Stimulated activated CD4-positive, alpha-beta T cell treated with anti-CD3 and anti-CD28 coated beads, TNF-alpha, amount 100 ng/mL, for 4 hours (primary cell): ENCODE results near the gene SMYD3.

Experiments used
- DNase-seq, 3 experiments: peaks; one replicate each; pipeline ENCODE4 v3.0.0-alpha.2; 2020; ENCODE audit warnings: low read depth in 3 of 3

Gene SMYD3

GRCh38 chr1:246147524-246148461 lies 359.3 kb downstream of the SMYD3 start:
- no peak for DNase-seq

GRCh38 chr1:246146804-246147523 lies 360.1 kb downstream of the SMYD3 start:
- no peak for DNase-seq

DNA sequence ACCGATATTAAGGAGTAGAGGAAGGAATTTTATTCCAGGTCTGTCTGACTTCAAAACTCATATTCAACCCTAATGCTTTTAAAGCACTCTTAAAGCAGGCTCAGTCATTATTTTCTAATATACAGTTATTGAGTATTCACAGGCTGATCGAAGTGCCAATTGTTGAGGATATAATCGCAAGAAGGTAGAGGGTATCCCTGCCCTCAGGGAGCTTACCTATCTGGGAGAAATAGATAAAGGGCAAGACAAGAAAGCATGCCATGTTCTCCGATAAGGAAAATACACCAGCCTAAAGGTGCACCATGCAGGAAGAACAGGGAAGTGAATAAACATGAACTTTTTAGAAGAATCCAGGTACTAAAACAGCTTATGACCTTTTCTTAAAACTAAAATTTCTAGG lies 361.2 kb downstream of the SMYD3 start:
- no peak for DNase-seq

GRCh38 chr1:246144931-246145330 lies 362.1 kb downstream of the SMYD3 start:
- no peak for DNase-seq

DNA sequence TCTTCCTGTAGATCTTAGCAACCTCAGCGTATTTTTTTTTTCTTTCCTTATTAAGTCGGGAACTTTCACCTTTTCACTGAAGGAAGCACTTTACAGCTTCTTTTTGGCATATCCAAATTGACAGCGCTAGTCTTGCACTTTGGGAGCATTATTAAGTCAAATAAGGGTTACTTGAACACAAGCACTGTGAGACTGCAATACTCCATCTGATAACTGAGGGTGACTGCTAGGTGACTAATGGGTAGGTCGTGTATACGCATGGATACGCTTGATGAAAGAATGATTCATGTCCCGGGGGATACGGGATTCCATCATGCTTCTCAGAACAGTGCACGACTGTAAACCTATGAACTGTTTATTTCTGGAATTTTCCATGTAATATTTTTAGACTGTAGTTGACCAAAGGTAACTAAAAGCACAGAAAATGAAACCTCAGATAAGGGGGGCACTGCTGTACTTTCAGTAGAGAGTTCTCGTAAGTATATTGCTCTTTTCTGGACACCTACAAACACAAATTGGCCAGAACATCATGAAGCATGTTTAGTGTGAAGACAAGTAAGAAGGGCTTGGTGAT lies 364.7 kb downstream of the SMYD3 start:
- DNase-seq = no peak

DNA sequence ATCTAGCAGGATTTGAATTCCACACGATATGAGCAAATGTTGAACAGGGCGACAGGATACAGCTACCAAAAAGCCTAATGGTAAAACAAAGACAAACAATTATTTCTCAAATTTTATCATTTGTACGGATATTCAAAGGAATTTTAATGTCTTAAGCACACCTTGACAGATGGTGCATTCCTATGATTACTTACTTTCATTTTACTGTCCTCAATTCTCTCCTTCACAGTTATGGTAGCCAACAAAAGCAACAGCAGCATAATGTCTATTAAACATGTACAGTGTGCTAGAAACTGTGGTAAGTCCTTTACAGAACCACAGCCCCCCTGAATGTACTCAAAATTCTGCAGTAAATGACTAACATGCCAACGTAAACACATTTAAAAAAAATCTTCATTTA lies 365.8 kb downstream of the SMYD3 start:
- DNase-seq = no peak

DNA sequence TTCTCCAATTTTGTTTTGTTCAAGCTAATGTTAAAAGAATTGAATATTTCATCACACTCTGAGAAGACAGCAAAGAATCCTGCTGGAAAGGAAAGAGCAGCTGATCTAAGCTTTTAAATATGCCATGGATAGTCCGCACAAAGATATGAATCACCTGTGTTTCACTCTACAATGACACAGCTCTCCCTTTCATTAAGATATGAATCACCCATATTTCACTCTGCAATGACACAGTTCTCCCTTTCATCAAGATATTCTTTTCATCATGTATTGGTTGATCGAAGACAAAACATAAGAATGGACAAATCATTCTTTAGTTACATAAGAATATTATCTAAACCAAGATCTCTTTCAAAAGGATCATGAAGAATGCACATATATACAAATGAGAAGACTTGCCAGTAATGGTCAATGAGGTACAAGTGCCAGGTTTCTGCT lies 367.3 kb downstream of the SMYD3 start:
- no peak for DNase-seq

DNA sequence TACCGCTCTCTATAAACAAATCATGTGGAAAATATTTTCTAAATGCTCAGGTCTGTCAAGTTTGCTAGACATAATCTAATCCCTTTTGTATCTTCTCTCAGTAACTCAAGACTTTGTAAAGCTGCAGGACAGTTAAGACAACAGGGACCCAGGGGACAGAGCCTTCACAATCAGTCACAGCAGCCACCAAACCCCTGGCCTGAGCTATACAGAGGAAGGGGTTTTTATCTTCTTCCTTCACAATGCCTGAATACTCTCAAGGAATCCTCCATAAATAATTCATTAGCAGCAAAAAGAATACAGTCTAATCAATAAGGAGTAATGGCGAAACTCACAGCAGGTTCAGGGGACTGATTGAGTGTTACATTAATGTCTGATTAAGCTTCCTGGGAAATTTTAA lies 368.3 kb downstream of the SMYD3 start:
- no peak for DNase-seq

DNA sequence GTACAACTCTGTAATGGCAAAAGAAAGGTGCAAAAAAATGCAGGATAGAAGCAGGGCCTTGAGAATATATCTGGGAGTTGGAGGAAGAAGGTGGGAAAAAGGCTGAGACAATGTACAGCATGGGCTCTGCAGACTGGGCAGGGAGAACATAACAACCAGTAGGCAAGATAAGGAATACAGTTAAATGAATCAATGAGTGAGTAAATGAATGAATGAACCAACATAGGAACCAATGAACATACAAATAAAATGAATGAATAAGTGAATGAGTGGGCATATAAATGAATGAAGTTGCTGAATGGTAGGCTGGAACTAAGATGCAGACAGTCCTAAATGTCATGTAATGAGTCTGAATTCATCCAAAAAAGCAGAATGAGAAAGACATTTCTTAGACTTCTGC lies 370.6 kb downstream of the SMYD3 start:
- no peak for DNase-seq

- no peak for DNase-seq
Observed at GRCh38 chr1:246134789-246135188, 372.3 kb downstream of the SMYD3 start.

- DNase-seq = no peak
Observed at GRCh38 chr1:246131095-246131494, 376.0 kb downstream of the SMYD3 start.

DNA sequence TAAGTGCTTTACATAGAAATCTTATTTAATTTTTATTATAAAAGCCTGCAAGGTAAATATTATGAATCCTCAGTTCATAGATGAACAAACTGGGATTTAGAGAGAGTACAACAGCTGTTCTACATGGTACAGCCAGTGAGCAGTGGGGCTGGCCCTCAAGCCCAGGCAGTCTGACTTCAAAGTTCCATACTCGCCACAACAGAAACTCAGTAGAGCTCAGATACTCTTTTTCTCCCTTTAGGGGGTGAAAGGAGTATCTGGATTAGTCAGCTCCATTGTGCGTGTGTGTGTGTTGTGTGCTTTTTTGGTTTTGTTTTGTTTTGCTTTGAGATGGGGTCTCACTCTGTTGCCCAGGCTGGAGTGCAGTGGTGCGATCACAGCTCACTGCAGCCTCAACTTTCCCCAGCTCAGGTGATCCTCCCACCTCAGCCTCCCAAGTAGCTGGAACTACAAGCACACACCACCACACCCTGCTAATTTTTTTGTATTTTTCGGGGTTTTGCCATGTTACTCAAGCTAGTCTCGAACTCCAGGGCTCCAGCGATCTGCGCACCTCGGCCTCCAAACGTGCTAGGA lies 378.5 kb downstream of the SMYD3 start:
- no peak for DNase-seq

GRCh38 chr1:246126580-246126979 lies 380.5 kb downstream of the SMYD3 start:
- no peak for DNase-seq

- DNase-seq = no peak
Observed at GRCh38 chr1:246122071-246122470, 385.0 kb downstream of the SMYD3 start.

DNA sequence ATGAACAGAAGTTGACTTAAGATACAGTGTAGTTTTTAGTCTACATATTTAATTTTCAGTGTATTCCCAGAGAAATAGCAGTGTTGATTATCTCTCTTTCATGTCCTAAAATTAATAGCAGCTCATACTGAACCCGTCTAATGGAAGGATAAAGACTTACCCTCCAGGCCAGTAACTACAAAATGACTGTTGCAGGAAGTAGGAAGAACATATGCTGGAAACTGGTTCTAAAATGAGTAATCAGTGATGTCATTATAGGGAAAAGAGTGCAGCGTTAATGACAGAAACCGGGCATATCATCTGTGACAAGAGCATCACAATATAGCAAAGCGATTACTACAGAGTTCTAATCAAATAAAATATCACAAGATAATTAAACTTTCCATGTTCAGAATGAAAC lies 385.5 kb downstream of the SMYD3 start:
- no peak for DNase-seq

DNA sequence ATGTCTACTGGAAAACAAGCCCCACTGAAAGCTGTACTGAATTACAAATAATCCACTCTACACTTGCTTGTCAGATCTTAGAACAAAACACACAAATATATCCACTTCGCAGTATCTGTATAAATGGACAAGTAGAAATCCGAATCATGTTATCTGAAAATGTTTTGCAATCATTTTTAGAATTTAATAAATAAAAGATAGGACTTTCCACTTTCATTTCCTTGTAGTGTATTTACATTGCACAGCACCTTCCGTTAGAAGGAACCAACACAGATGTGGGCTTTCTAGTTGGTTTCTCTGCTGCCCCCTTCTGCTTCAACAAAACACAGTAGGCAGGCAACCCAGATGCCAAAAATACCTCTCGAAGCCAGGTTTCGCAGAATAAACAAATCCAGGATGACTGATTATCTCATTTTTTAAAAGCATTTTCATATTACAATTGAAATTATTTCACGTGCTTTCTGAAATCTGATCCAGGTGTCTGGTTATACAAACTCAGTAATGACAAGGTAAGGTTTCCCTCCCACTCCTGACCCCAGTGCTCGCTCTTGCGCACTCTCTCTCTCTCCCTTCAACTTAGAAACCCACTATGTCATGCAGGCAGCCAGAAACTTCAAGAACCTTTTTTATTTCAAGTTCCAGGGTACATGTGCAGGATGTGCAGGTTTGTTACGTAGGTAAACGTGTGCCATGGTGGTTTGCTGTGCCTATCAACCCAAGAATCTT lies 389.9 kb downstream of the SMYD3 start:
- peak in 2 of 3 experiments; percentile 1 to 3 for DNase-seq

- no peak for DNase-seq
Observed at GRCh38 chr1:246114369-246114768, 392.7 kb downstream of the SMYD3 start.

DNA sequence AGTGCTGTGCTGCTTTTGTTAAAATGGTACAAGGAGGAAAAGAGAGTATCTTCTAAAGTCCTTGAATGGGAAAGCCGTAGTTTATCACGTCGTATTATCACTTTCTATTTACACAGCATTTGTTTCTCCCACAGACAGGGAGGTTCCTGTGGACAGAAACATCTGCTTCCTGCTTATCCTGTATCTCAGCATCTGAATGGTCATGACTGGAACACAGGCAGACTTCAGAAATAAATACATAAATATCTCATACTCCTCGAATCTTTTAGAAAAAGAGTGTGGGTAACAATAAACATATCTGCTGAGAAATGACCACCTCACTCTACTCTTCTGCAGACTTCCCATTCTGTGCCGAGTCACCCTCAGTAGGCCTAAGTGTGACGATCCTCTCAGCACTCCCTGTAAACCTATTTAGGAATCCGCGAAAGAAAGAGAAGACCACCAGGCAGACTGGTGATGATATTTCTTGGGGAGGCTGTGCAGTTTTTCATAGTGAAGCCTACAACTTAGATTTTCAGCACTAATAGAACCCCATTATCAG lies 393.5 kb downstream of the SMYD3 start:
- DNase-seq = no peak

DNA sequence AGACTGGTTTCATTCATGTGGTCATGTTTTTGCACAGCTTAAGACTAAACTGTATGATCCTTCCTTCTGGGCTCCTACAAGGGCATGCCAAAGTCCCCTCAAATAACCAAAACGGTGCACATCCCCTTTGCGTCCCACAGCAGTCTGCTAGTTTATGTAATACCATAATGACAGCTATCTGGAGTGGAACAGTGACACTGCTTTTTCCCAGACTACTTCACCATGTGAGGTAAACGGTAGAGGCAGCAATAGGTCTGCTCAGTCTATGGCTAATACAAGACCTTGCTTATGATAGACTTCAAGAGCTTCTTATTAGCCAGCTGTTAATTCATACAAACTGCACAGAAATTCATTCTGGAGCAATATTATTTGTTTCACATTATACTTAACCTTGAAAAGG lies 395.5 kb downstream of the SMYD3 start:
- DNase-seq = no peak

GRCh38 chr1:246110343-246111219 lies 396.5 kb downstream of the SMYD3 start:
- no peak for DNase-seq
